CD4-positive, alpha-beta memory T cell (primary cell): ENCODE measurements around the gene TMEM50A. TPM values are rescaled to one million over a fixed set of nuclear protein-coding genes. Genes with fewer than 3 reads are reported as not detected.
A peak's percentile ranks its signal among the peaks of the same experiment; 100 is the strongest.
"Not testable (repeated sequence)": the region's sequence is repeated elsewhere in the genome, so short reads cannot be mapped to it uniquely, and the experiment has no call there.

Source experiments
- CTCF ChIA-PET: fragments of 350-600 bp; sonication (Branson Sonifier 250); formaldehyde crosslinking; loops from one replicate; lab custom pipeline; 2021; ENCODE audit warnings: inconsistent platforms; ENCODE audit not compliant: partially characterized antibody; lab: Charles Lee
- POLR2A ChIA-PET: fragments of 350-600 bp; sonication (Branson Sonifier 250); formaldehyde crosslinking; loops from one replicate; lab custom pipeline; 2021; ENCODE audit not compliant: partially characterized antibody; lab: Charles Lee
- DNase-seq, 5 donors: peaks; one replicate each; pipeline versions ENCODE4 v3.0.0 to v3.0.0-alpha.2; 2020 to 2022; ENCODE audit warnings: mixed read lengths in 1 of 5
- H3K27ac ChIP-seq: one replicate; pipeline ENCODE4 v1.7.0; 2013; ENCODE audit warnings: low read depth, low read length
- H3K27me3 ChIP-seq: 2 replicates; pipeline ENCODE4 v1.7.0; 2013; ENCODE audit warnings: mild to moderate bottlenecking, low read length, moderate library complexity; ENCODE audit not compliant: insufficient read depth
- H3K36me3 ChIP-seq: 2 replicates; pipeline ENCODE4 v1.7.0; 2013; ENCODE audit warnings: mild to moderate bottlenecking, low read length, moderate library complexity; ENCODE audit not compliant: insufficient read depth
- H3K4me1 ChIP-seq: 2 replicates; pipeline ENCODE4 v1.7.0; 2013; ENCODE audit warnings: mild to moderate bottlenecking, low read length, moderate library complexity; ENCODE audit not compliant: insufficient read depth
- H3K4me3 ChIP-seq, 2 donors: one replicate each; pipeline ENCODE4 v1.7.0; 2013; ENCODE audit warnings: low read length in 2 of 2, mild to moderate bottlenecking in 1 of 2
- H3K9me3 ChIP-seq, 2 donors: one replicate each; pipeline ENCODE4 v1.7.0; 2013; ENCODE audit warnings: low read length in 2 of 2, control low read depth in 1 of 2; ENCODE audit not compliant: control insufficient read depth in 1 of 2
- H3K27ac Mint-ChIP-seq, 7 donors: one replicate each; pipeline ENCODE4 v1.8.0; 2020 to 2021; ENCODE audit warnings: mixed read lengths in 7 of 7, mild to moderate bottlenecking in 6 of 7, inconsistent platforms in 3 of 7, moderate library complexity in 3 of 7
- H3K27me3 Mint-ChIP-seq, 2 donors: one replicate each; pipeline ENCODE4 v1.8.0; 2020 to 2021; ENCODE audit warnings: mixed read lengths in 2 of 2
- H3K36me3 Mint-ChIP-seq, 2 donors: one replicate each; pipeline ENCODE4 v1.8.0; 2020 to 2021; ENCODE audit warnings: mixed read lengths in 2 of 2, inconsistent platforms in 1 of 2, mild to moderate bottlenecking in 1 of 2
- H3K4me1 Mint-ChIP-seq, 4 donors: one replicate each; pipeline ENCODE4 v1.8.0; 2020 to 2021; ENCODE audit warnings: mixed read lengths in 4 of 4, mild to moderate bottlenecking in 1 of 4
- H3K4me3 Mint-ChIP-seq, 8 donors: one replicate each; pipeline ENCODE4 v1.8.0; 2020 to 2021; ENCODE audit warnings: mixed read lengths in 8 of 8, mild to moderate bottlenecking in 7 of 8, moderate library complexity in 6 of 8, inconsistent platforms in 3 of 8
- H3K9me3 Mint-ChIP-seq, 8 donors: one replicate each; pipeline ENCODE4 v1.8.0; 2020 to 2021; ENCODE audit warnings: mixed read lengths in 8 of 8, mild to moderate bottlenecking in 5 of 8, inconsistent platforms in 3 of 8, moderate library complexity in 1 of 8
- intact Hi-C: fragments of 100-400 bp; cut with micrococcal nuclease; formaldehyde crosslinking; loops from one replicate; pipeline ENCODE4 v1.15.1; 2023
- polyA plus RNA-seq, 2 donors: library from polyadenylated mRNA; unstranded; fragments of 300-500 nt; fragmentation: Illumina TruSeq; gene quantifications; one replicate each; pipeline ENCODE4 v1.2.3, GENCODE V29; 2021
- total RNA-seq, 2 experiments: library from RNA; stranded (reverse); gene quantifications; one replicate each; pipeline ENCODE4 v1.2.3, GENCODE V29; 2021

The TMEM50A gene
- total and polyA plus RNA-seq, 4 experiments from 2014 or later, result 90.9 to 280 (median 143) TPM

DNA sequence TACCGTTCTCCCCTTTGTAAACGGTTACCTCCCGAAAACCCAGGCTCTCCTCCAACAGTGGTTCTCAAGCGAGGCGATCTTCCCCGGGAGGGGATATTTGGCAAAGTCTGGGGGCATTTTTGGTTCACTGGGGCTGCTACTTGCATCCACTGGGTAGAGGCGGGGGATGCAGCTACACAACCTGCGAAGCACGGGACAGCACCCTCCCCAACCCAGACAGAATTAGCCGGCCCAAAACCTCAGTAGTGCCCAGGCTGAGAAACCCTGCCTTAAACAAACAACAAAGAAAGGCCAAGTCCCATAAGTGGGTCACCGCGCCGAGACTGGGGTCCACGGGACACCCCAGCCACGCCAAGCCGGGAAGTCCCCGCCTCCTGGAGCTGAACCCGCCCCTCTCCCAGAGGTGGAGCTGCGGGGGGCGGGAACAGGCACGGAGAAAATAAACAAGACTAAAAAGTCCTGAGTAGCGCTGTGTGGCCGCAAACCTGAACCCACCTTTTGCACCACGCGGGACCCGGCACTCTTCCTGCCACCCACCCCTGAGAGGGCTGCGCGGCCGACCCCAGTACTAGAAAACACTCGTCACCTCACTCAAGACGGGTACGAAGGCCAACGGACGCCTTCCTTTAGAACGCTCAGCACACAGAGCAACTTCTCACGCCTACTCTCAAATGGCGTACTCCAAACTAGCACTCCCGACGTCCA lies 499 bp upstream of the TMEM50A start:
- DNase-seq, result peak in 1 of 5 donors; percentile 72
- CTCF ChIA-PET, H3K27me3 Mint-ChIP-seq, H3K9me3 ChIP-seq, H3K27me3 ChIP-seq, H3K9me3 Mint-ChIP-seq, H3K36me3 ChIP-seq: not testable (repeated sequence)
- peaks cover 16 to 58% (median 37%) of the 10 kb centered on the region in 4 donors for H3K4me1 Mint-ChIP-seq
- H3K4me3 Mint-ChIP-seq, result peak overlapping the region; percentile 93 to 98 (median 94)
- H3K4me3 ChIP-seq, result peak overlapping the region in 1 of 2 donors; percentile 88
- POLR2A ChIA-PET, result interaction anchor here (2.6 kb wide), 1 partner anchor 106 kb away, joined by 18 read pairs; the partner anchor contains the start of gene SYF2
- peaks cover 0 to 17% of the 10 kb centered on the region in 2 donors for H3K36me3 Mint-ChIP-seq
- intact Hi-C loops, result loop anchor here (2.0 to 5.0 kb wide), 3 partner anchors 91 to 105 kb away; partner anchors contain the start of genes MACO1, RSRP1 and SYF2
- peak overlapping the region; percentile 98 for H3K27ac ChIP-seq
- H3K4me1 ChIP-seq, result peaks cover 34% of the 10 kb centered on the region
- peak overlapping the region in 6 of 7 donors; percentile 72 to 98 (median 94) for H3K27ac Mint-ChIP-seq

DNA sequence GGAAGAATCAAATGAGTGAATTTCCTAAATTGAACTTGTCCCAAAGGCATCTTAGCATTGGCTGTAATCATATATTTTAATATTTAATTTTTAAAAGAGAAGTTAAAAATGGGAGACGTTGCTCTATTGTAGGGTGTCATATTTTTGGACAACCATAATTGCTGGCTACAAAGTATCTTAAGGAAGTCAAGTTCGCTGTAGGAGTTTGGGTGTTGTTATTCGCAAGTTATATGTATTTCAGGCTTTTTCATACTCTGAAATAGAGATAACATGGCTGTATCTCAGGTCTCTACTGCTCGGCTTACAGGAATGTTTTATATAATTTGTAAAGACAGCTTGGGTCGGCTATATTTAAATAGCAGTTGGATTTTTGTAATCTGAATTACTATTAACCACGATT lies 852 bp downstream of the TMEM50A start:
- Mint-ChIP-seq H3K36me3 (peaks cover 9 to 26% of the 10 kb centered on the region in 2 donors), H3K4me3 (peak overlapping the region; percentile 83 to 98 (median 94)), H3K27ac (peak overlapping the region; percentile 72 to 98 (median 92)), H3K27me3 (no peaks in the 10 kb centered on the region), H3K9me3 (no peaks in the 10 kb centered on the region), H3K4me1 (peaks cover 16 to 58% (median 38%) of the 10 kb centered on the region in 4 donors)
- Histone ChIP-seq H3K4me3 (peak overlapping the region; percentile 52 to 88), H3K36me3 (peaks cover 12% of the 10 kb centered on the region), H3K27me3 (no peaks in the 10 kb centered on the region), H3K4me1 (peaks cover 42% of the 10 kb centered on the region), H3K27ac (peak overlapping the region; percentile 98), H3K9me3 (no peaks in the 10 kb centered on the region)
- ChIA-PET CTCF (no interaction called here), POLR2A (interaction anchor here (1.0 to 2.6 kb wide), 4 partner anchors 14 to 107 kb away, joined by 3 to 18 read pairs (median 14); partner anchors contain the start of genes RSRP1 and SYF2)
- intact Hi-C loops, result loop anchor here (2.0 to 5.0 kb wide), 3 partner anchors 92 to 106 kb away; partner anchors contain the start of genes MACO1, RSRP1 and SYF2
- peak in 1 of 5 donors; percentile 11 for DNase-seq

DNA sequence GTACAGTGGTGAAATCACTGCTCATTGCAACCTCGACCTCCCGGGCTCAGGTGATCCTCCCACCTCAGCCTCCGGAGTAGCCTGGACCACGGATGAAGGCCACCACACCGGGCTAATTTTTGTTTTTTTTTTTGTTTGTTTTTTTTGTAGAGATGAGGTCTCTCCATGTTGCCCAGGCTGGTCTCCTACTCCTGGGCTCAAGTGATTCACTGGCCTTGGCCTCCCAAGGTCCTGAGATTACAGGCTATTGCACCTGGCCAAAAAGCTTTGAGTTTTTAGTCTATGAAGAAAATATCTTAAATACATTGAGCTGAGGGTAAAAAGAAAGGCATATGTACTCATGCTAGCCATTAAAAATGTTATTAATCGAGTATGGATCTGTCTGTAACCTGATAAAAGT lies 3.6 kb downstream of the TMEM50A start:
- CTCF ChIA-PET, result interaction anchor here (0.7 kb wide), 2 partner anchors 564 to 755 kb away, joined by 3 read pairs; no protein-coding TSS in a partner anchor
- Histone ChIP-seq H3K4me1 (peaks cover 42% of the 10 kb centered on the region), H3K27me3 (no peaks in the 10 kb centered on the region), H3K9me3 (no peaks in the 10 kb centered on the region), H3K36me3 (peaks cover 20% of the 10 kb centered on the region), H3K4me3 (no peak overlapping the region), H3K27ac (no peak overlapping the region)
- POLR2A ChIA-PET, result interaction anchor here (0.7 kb wide), 1 partner anchor 95 kb away, joined by 4 read pairs; the partner anchor contains the start of gene RSRP1
- H3K36me3 Mint-ChIP-seq, result peaks cover 18 to 36% of the 10 kb centered on the region in 2 donors
- peaks cover 19 to 49% (median 34%) of the 10 kb centered on the region in 4 donors for H3K4me1 Mint-ChIP-seq
- intact Hi-C loops, result no loop called here
- peak overlapping the region in 2 of 8 donors; percentile 41 to 43 for H3K4me3 Mint-ChIP-seq
- no peaks in the 10 kb centered on the region for H3K27me3 Mint-ChIP-seq
- no peak for DNase-seq
- no peaks in the 10 kb centered on the region for H3K9me3 Mint-ChIP-seq
- H3K27ac Mint-ChIP-seq, result peak overlapping the region in 2 of 7 donors; percentile 15 to 63

DNA sequence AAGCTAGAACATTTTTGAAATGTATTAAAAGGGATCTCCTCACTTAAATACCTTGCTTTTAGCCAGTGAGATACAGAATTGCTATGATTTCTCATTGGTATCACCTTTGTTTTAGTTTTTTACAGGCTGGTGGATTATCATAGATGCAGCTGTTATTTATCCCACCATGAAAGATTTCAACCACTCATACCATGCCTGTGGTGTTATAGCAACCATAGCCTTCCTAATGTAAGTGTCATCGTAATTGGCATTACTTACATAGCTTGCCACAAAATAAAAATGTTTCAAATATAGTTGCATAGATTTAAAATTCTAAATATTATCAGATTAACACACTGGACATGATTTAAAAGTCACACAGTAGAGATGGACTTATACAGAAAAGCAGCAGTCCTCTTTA lies 4.7 kb downstream of the TMEM50A start:
- H3K4me3 Mint-ChIP-seq, result no peak overlapping the region
- H3K4me1 Mint-ChIP-seq, result peaks cover 19 to 45% (median 33%) of the 10 kb centered on the region in 4 donors
- H3K9me3 Mint-ChIP-seq, result peaks cover 0 to 2% (median 0%) of the 10 kb centered on the region in 8 donors
- peaks cover 22 to 39% of the 10 kb centered on the region in 2 donors for H3K36me3 Mint-ChIP-seq
- no peak overlapping the region for H3K27ac ChIP-seq
- intact Hi-C loops, result no loop called here
- peaks cover 20% of the 10 kb centered on the region for H3K36me3 ChIP-seq
- ChIA-PET POLR2A (interaction anchor here (1.6 kb wide), 1 partner anchor 111 kb away, joined by 5 read pairs; the partner anchor contains the start of gene SYF2), CTCF (no interaction called here)
- DNase-seq, result no peak
- H3K27me3 ChIP-seq, result no peaks in the 10 kb centered on the region
- H3K4me3 ChIP-seq, result no peak overlapping the region
- H3K27me3 Mint-ChIP-seq, result no peaks in the 10 kb centered on the region
- H3K27ac Mint-ChIP-seq, result no peak overlapping the region
- peaks cover 42% of the 10 kb centered on the region for H3K4me1 ChIP-seq
- no peaks in the 10 kb centered on the region for H3K9me3 ChIP-seq

DNA sequence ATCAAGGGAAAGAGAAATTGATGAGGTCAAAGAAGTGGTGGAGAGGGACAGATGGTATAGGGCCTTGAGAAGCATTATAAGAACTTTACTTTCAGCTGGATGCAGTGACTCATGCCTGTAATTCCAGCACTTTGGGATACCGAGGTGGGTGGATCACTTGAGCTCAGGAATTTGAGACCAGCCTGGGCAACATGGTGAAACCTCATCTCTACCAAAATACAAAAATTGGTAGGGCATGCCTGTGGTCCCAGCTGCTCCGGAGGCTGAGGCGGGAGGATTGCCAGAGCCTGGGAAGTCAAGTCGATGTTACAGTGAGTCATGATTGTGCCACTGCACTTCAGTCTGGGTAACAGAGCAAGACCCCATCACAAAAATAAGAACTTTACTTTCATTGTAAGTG lies 5.7 kb downstream of the TMEM50A start:
- intact Hi-C loops, result no loop called here
- ChIA-PET POLR2A (interaction anchor here (1.6 kb wide), 1 partner anchor 112 kb away, joined by 5 read pairs; the partner anchor contains the start of gene SYF2), CTCF (no interaction called here)
- peak overlapping the region in 3 of 7 donors; percentile 5 to 63 (median 6) for H3K27ac Mint-ChIP-seq
- no peak overlapping the region for H3K27ac ChIP-seq
- H3K4me1 Mint-ChIP-seq, result peaks cover 21 to 48% (median 32%) of the 10 kb centered on the region in 4 donors
- peaks cover 24% of the 10 kb centered on the region for H3K36me3 ChIP-seq
- H3K9me3 ChIP-seq, result no peaks in the 10 kb centered on the region
- H3K9me3 Mint-ChIP-seq, result peaks cover 0 to 2% (median 0%) of the 10 kb centered on the region in 8 donors
- H3K4me1 ChIP-seq, result peaks cover 42% of the 10 kb centered on the region
- no peak overlapping the region for H3K4me3 ChIP-seq
- no peak for DNase-seq
- no peaks in the 10 kb centered on the region for H3K27me3 Mint-ChIP-seq
- no peaks in the 10 kb centered on the region for H3K27me3 ChIP-seq
- H3K36me3 Mint-ChIP-seq, result peaks cover 25 to 42% of the 10 kb centered on the region in 2 donors
- no peak overlapping the region for H3K4me3 Mint-ChIP-seq

DNA sequence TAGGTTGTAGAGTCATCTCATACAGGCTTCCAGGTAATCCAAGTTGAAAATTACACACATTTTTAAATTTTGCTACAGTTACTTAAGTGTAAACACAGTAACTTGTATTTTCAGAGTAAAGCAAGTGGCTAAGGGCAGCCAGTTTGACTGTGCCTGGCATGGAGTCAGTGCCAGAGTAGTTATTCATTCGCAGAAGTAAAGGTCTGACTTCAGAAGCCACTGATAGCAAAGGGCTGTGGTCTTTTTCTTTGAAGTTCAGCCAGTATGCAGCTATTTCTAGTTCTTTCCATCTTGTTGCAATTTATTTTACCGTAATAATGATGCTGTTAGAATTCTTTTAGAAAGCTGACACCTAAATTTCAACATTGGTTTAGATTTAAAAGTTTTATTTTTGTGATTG lies 9.4 kb downstream of the TMEM50A start:
- no peaks in the 10 kb centered on the region for H3K27me3 ChIP-seq
- Mint-ChIP-seq H3K36me3 (peaks cover 33 to 50% of the 10 kb centered on the region in 2 donors), H3K9me3 (peaks cover 0 to 2% (median 0%) of the 10 kb centered on the region in 8 donors), H3K27ac (peak overlapping the region in 1 of 7 donors; percentile 17), H3K4me1 (peaks cover 12 to 20% (median 15%) of the 10 kb centered on the region in 4 donors), H3K4me3 (no peak overlapping the region), H3K27me3 (no peaks in the 10 kb centered on the region)
- peaks cover 9% of the 10 kb centered on the region for H3K4me1 ChIP-seq
- intact Hi-C loops, result no loop called here
- no peaks in the 10 kb centered on the region for H3K9me3 ChIP-seq
- H3K4me3 ChIP-seq, result no peak overlapping the region
- H3K36me3 ChIP-seq, result peaks cover 45% of the 10 kb centered on the region
- no peak overlapping the region for H3K27ac ChIP-seq
- DNase-seq, result no peak
- ChIA-PET CTCF (no interaction called here), POLR2A (no interaction called here)

DNA sequence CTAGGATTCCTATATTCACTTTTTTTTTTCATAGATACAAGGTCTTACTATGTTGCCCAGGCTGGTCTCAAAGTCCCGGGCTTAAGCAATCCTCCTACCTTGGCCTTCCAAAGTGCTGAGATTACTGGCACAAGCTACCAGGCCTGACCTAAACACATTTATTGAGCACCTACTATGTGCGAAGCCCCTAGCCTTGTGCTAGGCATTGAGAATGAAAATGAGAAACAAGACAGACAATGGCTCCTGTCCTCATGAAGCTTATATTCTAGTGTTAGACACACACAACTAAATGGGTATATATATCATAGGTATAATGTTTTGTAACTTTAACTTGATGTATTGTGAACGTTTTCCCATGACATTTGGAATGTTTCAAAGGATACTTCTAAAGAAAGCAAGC lies 11.5 kb downstream of the TMEM50A start:
- Mint-ChIP-seq H3K27ac (peak overlapping the region in 1 of 7 donors; percentile 46), H3K4me1 (peaks cover 0 to 14% (median 5%) of the 10 kb centered on the region in 4 donors), H3K4me3 (peak overlapping the region in 1 of 8 donors; percentile 17), H3K27me3 (no peaks in the 10 kb centered on the region), H3K9me3 (peaks cover 0 to 2% (median 0%) of the 10 kb centered on the region in 8 donors), H3K36me3 (peaks cover 28 to 42% of the 10 kb centered on the region in 2 donors)
- intact Hi-C loops, result no loop called here
- ChIA-PET CTCF (no interaction called here), POLR2A (interaction anchor here (0.6 kb wide), 1 partner anchor 8 kb away, joined by 3 read pairs; no protein-coding TSS in a partner anchor)
- Histone ChIP-seq H3K27me3 (no peaks in the 10 kb centered on the region), H3K9me3 (no peaks in the 10 kb centered on the region), H3K4me1 (peaks cover 5% of the 10 kb centered on the region), H3K4me3 (no peak overlapping the region), H3K27ac (no peak overlapping the region), H3K36me3 (peaks cover 48% of the 10 kb centered on the region)
- no peak for DNase-seq
